ENCODE measurements around the gene CLBA1.

CLBA1 gene

GRCh38 chr14:105019861-105020814, 34.5 kb downstream of the CLBA1 start:
- peak; percentile 72 for DNase-seq (ENCODE audit: extremely low read depth, insufficient read length)
- Histone ChIP-seq H3K4me3 (replicated peaks; ENCODE audit: low read depth, low read length) (peak overlapping the region; percentile 76), H3K27me3 (replicated peaks; ENCODE audit: control insufficient read depth, insufficient read depth, low read length) (no peaks in the 10 kb centered on the region), H3K36me3 (ENCODE audit: control insufficient read depth, insufficient read depth, low read length) (peaks cover 1% of the 10 kb centered on the region)
- TF ChIP-seq CTCF (IDR thresholded peaks at IDR 0.05; ENCODE audit: insufficient read depth, low read length, poor library complexity, severe bottlenecking), result peak; percentile 5

- H3K36me3 ChIP-seq (ENCODE audit: control insufficient read depth, insufficient read depth, low read length), result peaks cover 1% of the 10 kb centered on the region
- peak within 1 kb of the TSS; percentile 81 for H3K4me3 ChIP-seq (replicated peaks; ENCODE audit: low read depth, low read length)
- TF ChIP-seq CTCF (IDR thresholded peaks at IDR 0.05; ENCODE audit: insufficient read depth, low read length, poor library complexity, severe bottlenecking), result no peak
- H3K27me3 ChIP-seq (replicated peaks; ENCODE audit: control insufficient read depth, insufficient read depth, low read length), result no peaks in the 10 kb centered on the region
- DNase-seq (ENCODE audit: extremely low read depth, insufficient read length), result peak; percentile 98
Observed at GRCh38 chr14:105020815-105021655, 35.4 kb downstream of the CLBA1 start, which contains the start of gene CDCA4. TSS of gene CDCA4 (minus strand) at chr14:105021083. CDS start at chr14:105011929, 9,154 bp downstream.

GRCh38 chr14:105021656-105022275, 36.2 kb downstream of the CLBA1 start:
- H3K4me3 ChIP-seq (replicated peaks; ENCODE audit: low read depth, low read length), result peak overlapping the region; percentile 81
- DNase-seq (ENCODE audit: extremely low read depth, insufficient read length), result no peak
- H3K36me3 ChIP-seq (ENCODE audit: control insufficient read depth, insufficient read depth, low read length), result peaks cover 1% of the 10 kb centered on the region
- H3K27me3 ChIP-seq (replicated peaks; ENCODE audit: control insufficient read depth, insufficient read depth, low read length), result no peaks in the 10 kb centered on the region
- TF ChIP-seq CTCF (IDR thresholded peaks at IDR 0.05; ENCODE audit: insufficient read depth, low read length, poor library complexity, severe bottlenecking), result peak; percentile 28

- Histone ChIP-seq H3K36me3 (ENCODE audit: control insufficient read depth, insufficient read depth, low read length) (peaks cover 1% of the 10 kb centered on the region), H3K4me3 (replicated peaks; ENCODE audit: low read depth, low read length) (peak overlapping the region; percentile 81), H3K27me3 (replicated peaks; ENCODE audit: control insufficient read depth, insufficient read depth, low read length) (no peaks in the 10 kb centered on the region)
- no peak for TF ChIP-seq CTCF (IDR thresholded peaks at IDR 0.05; ENCODE audit: insufficient read depth, low read length, poor library complexity, severe bottlenecking)
- no peak for DNase-seq (ENCODE audit: extremely low read depth, insufficient read length)
Observed at GRCh38 chr14:105022276-105022670, 36.7 kb downstream of the CLBA1 start.

GRCh38 chr14:105023144-105023543, 37.6 kb downstream of the CLBA1 start:
- Histone ChIP-seq H3K4me3 (replicated peaks; ENCODE audit: low read depth, low read length) (no peak overlapping the region), H3K27me3 (replicated peaks; ENCODE audit: control insufficient read depth, insufficient read depth, low read length) (no peaks in the 10 kb centered on the region), H3K36me3 (ENCODE audit: control insufficient read depth, insufficient read depth, low read length) (peaks cover 1% of the 10 kb centered on the region)
- TF ChIP-seq CTCF (IDR thresholded peaks at IDR 0.05; ENCODE audit: insufficient read depth, low read length, poor library complexity, severe bottlenecking), result no peak
- DNase-seq (ENCODE audit: extremely low read depth, insufficient read length), result no peak
